Kidney glomerular epithelial cell (primary cell): ENCODE data around the gene FAM181A.
A peak's percentile ranks its signal among the peaks of the same experiment; 100 is the strongest.

Experiments used
- DNase-seq: peaks from one replicate; lab custom pipeline; 2025; lab: John Stamatoyannopoulos, UW

FAM181A gene

DNA sequence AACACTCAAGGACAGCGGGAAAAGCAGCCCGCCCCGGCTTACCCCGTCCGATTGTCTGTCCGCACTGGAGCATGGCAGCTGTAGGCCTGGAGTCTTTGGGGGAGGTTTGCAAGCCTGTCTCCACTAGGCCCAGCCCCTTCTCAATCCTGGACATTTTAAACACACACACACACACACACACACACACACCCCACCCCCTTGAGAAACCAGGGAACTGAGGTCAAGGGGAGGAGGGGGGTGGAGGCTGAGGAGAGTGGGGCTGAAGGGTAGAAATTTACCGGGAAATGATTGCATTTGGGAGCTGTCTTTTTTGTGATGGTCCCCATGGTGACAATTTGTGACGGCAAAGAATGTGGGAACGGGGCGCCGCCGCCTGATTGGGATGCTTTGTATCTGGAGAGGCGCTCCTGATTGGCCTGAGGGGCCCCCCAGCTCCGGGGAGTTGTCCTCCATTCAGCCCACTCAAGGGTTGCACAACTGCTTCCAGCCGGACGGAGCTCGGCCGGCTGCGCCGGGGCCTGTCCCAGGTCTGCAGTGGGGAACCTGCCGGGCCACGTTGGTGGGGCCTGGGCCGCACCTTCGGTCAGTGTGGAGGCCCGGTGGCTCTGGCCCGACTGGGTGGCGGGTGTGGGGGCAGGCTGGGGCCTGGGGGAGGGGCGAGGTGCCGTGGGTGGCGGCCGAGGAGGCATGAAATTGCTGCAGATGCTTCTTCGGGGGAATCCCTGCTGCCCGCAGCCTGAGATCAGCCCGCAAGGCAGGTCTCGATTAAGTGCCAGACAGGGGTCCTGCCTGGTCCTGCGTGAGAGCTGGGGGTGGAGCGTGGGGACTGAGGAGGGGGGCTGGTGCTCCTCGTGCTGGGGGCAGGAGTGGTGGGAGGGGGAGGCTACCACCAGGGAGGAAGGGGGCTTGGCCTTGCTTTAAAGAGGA is at the start of gene FAM181A:
TSS of gene FAM181A (plus strand) at position 472 of the 927 bp plus-strand sequence. CDS start 942 bp downstream, outside the sequence.
- DNase-seq, result no peak

- no peak for DNase-seq
Observed at GRCh38 chr14:93878212-93878611, 48.9 kb upstream of the FAM181A start.

DNA sequence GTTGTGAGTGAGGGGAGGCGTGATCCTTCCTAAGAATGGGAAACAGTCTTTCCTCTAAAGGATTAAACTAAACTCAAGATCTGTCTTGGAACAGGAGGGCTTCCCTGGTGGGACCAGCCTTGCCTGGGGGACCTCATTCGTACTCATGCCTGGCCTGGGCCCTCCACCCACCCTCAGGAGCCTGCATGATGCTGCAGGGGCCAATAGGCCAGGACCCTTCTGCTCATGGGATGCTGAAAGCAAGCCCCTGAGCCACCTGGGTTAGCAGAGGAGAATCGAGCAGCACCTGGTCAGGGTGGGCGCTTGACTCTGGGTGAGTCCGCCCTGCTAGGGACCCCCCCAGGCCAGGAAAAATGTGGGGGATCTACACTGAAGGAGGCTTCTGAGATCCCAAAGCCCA is 48.3 kb upstream of the FAM181A start:
- DNase-seq, result no peak

GRCh38 chr14:93879362-93879983 is 47.7 kb upstream of the FAM181A start:
- no peak for DNase-seq

GRCh38 chr14:93880021-93880820 is 46.9 kb upstream of the FAM181A start:
- DNase-seq, result no peak

GRCh38 chr14:93884950-93885349 is 42.2 kb upstream of the FAM181A start:
- no peak for DNase-seq

DNA sequence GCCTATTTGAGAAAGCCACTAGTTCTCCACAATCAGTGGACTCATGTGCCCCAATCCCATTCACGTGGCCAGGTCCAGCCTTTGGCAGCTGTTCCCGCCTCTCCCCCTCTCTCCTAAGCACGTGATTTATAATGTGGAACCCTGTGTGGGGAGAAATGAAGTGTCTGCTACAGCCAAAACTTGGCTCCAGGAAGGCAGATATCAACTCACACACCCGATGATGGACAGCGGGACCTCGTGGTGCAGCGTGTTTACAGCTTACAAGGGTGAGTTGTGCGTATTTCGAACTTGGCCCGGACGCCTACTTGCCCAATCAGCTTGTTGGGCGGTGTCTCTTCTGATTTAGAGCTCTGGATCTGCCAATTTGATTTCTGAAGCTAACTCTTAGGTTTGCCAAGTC is 38.1 kb upstream of the FAM181A start:
- DNase-seq, result no peak

- DNase-seq, result no peak
Observed at GRCh38 chr14:93889739-93890483, 37.2 kb upstream of the FAM181A start.

GRCh38 chr14:93891756-93892504 is 35.2 kb upstream of the FAM181A start:
- no peak for DNase-seq

GRCh38 chr14:93892505-93892839 is 34.7 kb upstream of the FAM181A start:
- no peak for DNase-seq

GRCh38 chr14:93892923-93893558 is 34.1 kb upstream of the FAM181A start:
- peak; percentile 26 for DNase-seq

GRCh38 chr14:93893661-93894261 is 33.4 kb upstream of the FAM181A start:
- no peak for DNase-seq

GRCh38 chr14:93895023-93895604 is 32.0 kb upstream of the FAM181A start:
- no peak for DNase-seq

DNA sequence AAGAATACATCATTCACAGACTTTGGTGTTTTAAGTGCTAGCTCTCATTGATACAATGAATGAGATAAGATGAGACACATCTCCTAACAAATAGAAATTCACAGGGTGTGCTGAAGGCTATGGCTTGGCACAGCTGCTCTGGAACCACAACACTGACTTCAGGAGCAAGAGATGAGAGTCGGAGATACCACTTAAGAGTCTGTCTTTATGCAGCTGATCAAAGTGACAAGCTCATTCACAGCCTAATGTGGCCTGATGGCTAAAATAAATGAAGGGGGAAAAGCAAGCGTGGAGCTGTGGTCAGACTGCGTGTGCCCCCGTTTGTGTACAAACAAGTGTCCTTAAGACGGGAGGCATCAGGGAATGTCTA is 29.7 kb upstream of the FAM181A start:
- DNase-seq, result no peak

- no peak for DNase-seq
Observed at GRCh38 chr14:93898081-93898611, 29.0 kb upstream of the FAM181A start.

DNA sequence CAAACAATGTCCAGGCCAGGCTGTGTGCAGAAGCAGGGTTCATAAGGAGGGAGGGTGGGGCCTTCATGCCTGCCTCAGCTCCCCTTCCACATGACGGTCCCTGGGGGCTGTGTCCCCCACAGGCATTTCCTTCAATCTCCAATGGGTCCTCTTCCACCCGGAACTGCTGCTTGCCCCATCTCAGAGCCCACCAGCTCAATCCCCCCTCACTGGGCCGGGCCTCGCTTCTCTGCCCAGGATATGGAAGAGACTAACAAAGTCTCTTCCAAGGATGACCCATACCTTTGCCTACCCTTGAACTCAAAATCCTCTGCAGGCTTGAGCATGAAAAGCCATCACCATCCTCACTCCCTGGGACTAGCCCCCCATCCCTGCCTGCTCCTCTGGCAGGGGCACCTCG is 28.4 kb upstream of the FAM181A start:
- no peak for DNase-seq

DNA sequence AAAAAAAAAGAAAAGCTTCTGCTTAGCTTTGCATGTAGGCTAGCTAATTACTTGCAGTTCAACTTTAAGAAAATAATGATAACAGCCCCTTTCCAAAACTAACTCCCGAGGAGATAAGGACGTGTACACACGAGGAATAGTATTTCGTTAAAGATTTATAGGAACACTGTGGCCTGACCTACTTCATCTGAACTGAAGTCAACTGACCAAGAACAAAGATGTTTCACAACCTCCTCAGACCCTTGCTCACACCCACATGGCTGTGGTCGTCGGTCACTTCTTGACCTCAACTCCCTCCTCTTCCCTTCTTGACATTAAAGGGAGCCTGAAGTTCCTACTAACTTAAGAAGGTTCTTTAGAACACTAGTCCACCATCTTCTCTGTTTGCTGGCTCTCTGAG is 25.3 kb upstream of the FAM181A start:
- DNase-seq, result no peak

GRCh38 chr14:93902619-93903307 is 24.4 kb upstream of the FAM181A start:
- no peak for DNase-seq
